HG03159 (cell line): ENCODE data around the gene SMIM13.

Source experiments
- ATAC-seq: cut with Tn5 transposase; IDR thresholded peaks from one replicate; pipeline ENCODE4 v1.9.1; 2021; ENCODE audit warnings: mild to moderate bottlenecking, moderate library complexity; ENCODE audit not compliant: unreplicated experiment

Gene SMIM13

DNA sequence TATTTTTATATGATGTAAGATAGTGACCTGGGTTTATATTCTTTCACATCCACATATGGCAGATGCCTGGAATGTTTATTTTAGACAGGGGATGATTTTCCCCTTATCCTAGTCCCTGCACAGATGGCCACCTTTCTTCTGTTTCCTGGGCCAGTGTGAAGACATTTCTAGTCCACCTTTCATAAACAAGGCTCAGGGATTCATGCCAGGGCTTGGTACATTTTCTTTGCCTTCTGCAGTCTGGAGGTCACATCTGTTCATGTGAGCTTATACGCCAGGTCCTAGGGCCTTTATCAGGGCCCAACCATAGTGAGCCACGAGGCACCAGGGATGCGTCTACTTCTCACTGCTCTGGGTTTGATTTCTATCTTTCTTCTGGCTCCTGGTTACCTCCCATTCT, 55.9 kb downstream of the SMIM13 start:
- no peak for ATAC-seq

DNA sequence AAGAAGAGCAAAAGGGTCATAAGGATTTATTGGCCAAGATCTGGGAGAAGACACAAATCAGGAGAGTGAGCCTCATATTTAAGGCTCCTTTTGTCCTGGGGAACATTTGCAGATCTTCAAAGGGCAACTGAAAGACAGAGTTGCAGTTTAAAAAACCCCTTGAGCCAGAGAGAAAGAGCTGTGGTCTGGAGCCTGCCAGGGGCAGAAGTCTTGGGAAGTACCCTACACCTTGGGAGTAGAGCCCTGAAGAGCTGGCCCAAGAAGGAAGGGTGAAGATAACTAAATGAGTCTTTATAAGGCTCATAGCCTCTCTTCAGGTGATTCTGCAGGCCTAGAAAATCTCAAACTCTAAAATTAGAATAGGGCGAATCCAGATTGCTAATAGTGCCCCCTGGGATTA, 57.9 kb downstream of the SMIM13 start:
- no peak for ATAC-seq

DNA sequence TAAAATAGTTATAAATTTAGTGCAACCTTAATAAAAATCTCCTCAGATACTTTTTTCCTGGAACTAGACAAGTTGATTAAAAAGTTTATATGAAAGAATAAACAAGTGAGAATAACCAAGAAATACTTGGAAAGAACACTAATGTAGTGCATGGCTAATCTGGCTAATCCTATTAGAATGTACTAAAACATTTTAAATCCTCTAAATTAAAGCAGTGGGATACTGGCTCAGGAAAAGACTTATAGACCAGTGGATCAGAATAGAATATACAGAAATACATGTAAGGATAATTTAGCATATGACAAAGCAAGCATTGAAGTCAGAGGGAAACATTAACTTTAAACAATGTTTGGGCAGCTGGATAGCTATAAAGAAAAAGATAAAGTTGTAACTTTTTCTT, 58.9 kb downstream of the SMIM13 start:
- no peak for ATAC-seq

DNA sequence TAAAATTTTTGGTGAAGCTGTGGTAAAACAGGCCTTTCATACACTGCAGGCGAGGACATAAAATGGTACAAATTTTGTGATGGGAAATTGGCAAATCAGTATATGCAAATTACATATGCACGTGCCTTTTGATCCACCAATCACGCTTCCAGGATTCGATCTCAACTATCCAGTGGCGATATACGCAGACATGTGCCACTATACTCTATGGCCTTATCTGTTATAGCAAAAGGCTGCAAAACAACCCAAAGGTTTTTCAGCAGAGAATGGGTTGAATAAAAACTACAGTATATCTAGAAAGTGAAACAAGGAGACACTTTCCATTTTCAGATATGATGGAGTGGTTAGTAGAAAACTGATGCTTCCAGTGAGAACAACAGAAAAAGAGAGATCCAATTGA, 59.8 kb downstream of the SMIM13 start:
- ATAC-seq: no peak

DNA sequence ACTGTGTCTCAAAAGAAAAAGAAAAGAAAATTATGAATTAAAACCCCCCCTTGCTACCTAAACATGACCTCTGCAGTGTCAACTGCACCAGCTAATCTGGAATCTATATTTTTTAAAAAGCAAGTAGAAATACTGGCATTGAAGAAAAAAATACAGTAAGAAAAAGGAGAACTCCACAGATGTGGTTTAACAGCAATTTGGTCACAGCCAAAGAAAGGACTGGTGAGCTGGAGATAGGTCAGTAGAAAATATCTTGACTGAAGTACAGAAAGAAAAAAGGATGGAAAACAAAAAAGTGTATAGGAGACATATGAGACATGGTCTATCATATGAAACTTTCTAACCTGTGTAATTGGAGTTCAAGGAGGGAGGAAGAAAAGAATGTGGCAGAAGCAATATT, 62.0 kb downstream of the SMIM13 start:
- ATAC-seq: no peak

DNA sequence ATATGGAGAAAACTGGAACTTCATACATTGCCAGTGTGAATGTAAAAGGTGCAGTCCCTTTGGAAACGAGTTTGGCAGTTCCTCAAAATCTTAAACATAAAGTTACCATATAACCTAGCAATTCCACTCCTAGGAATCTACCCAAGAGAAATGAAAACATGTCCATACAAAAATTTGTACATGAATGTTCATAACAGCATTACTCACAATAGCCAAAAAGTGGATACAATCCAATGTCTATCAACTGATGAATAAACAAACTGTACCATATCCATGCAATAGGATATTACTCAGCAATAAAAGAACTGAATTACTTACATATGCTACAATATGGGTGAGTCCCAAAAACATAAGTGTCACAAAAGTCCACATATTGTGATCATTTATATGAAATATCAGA, 66.6 kb downstream of the SMIM13 start:
- ATAC-seq: no peak

DNA sequence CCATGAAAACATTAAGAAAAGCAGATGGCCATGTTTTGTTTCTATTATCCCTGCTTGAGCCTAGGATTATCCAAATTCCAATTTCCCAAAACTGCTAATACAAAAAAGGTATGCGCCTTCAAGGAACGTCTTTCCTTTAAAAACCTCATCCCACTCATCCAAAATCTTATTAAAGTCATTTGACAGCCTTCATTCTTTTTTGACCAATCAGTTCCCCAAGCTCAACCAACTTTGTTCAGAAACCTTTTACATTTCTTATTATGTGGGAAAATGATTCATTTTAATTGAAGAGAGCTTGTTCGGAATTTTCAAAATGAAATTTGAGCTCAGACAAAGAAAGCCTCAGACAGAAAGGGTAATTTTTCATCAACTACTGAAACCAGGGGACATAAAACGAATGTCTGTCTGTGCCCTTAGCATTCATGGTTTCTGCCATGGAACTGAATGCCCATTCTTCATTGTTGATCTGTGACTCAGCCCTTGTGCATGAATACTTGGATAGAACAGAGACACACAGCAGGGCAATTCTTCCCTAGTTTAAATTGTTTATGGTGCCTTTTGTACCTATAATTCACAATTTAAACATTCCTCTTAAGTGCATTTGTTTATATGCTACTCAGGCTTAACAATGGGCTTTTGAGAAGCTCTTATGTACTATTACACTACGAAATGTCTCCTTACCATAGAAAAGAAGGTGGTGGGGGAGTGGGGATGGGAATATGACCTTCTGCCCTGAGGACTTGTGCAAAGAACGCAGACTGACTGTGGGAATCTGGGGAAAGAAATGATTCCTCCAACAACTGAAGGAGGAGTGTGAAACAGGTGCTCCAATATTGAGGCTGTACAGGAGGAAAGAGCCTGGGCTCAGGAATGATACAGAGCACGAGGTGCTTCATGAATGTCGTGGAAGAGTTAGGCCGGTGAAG, 67.7 kb downstream of the SMIM13 start:
- no peak for ATAC-seq

DNA sequence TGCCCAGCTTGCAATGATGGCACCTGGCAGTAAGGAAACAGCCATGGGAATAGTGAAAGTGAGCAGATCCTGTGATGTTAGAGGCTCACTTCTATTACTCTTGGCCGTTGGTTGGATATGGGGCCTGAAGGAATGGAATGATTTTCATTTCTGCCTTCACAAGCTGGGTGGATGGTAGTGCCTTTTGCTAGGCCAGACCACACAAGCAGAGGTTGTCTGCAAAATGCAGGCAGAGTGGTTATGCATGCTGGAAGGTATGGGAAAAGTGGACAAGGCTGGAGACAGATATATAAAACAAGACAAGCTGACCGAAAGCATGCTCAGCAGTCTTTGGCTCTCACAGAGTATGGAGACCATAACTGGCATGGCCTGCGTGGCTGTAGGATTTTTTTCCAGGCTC, 68.6 kb downstream of the SMIM13 start:
- no peak for ATAC-seq

DNA sequence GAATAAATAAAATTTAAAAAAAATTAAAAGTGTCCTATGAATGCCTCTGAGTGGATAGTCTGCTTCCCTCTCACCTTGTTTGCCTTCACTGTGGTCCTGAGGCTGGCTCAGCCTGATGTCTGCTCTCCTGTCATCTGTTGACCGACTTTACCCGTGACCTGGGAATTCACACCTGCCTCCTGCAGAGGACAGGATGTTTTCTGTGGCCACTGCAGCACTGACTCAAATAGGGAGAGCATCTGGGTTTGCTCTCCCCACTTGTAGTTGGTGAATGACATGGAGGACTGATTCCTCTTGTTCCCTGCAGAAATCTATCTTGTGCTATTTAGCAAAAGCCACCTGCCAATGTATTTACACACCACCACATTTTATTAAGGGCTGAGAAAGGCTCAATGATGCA, 70.3 kb downstream of the SMIM13 start:
- no peak for ATAC-seq

DNA sequence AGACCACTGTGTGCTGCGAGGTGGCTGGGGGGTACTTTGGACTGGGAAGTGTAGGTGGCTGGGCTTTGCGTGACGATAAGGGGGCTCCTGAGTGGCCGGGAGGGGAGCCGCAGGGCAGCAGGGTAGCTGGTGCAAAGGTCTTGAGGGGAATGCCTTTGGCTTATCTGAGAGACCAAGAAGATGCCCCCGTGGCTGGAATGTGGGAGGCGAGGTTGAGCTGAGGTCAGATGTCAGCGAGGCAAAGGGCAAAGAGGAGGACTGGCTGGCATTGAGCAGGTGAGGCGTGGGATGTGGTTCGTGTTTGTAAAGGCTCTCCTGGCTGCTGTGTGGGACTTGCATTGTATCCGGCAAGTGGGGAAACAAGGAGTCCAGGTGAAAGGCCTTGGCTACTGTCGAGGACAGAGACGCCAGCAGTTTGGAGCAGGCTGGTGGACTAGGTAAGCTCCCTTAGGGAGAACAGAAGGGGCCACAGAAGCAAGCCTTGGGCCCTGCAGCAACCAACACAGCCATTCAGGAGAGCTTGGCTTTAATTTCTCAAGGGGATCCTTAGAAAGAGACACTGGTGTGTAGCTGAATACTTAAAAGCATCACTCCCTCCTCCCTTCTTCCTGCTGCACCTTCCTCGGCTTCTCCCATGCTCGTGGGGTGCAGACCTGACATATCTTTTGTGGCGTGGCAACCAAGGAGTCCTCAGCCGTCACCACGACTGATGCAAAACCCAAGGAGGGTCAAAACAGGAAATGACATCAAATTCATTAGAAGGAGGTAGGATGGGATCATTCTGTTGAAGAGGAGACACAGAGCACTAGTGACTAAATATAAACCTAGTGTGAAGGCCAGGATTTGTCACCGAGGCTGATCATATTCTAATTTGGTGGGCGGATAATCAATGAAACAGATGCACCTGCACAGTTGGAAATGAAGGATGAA, 71.3 kb downstream of the SMIM13 start:
- ATAC-seq: no peak

DNA sequence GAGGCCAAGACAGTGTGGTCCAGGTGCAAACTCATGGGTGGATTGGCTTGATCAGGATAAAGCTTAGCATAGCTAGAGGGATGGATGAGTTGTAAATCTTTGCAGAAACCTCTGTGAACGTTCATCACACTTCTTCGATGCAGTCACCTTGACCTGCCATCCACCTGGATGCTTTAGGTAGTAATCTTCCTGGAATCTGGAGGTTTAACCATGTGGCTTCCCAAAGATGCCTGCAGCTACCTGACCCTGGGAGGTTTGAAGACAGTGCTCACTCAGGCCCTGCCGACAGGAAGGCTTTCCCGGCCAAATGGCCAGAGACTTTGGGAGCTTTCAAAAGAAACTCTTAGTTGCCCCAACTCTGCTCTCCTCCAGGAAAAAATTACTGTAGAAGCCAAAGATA, 73.3 kb downstream of the SMIM13 start:
- no peak for ATAC-seq

DNA sequence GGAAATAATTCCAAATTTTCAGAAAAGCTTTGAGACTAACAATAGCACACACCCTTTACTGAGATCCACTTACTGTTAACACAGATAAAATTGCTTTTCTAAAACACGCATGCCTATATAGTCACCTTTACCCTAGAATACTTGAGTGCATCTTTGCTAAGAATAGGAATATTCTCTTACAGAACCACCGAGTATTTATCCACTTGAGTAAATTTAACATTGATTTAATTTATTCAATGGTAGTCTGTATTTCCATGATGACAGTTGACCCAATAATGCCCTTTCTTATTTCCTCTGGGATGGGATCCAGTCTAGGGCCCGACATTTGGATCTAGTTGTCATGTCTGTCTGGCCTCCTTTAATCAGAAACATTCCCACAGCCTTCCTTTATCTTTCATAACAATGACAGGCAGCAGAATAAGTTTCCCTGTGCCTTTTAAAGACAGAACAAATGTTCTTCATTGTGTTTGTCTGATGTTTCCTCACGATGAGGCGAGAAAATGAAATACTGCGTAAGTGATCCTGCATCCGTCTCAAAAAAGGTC, 74.5 kb downstream of the SMIM13 start:
- no peak for ATAC-seq

DNA sequence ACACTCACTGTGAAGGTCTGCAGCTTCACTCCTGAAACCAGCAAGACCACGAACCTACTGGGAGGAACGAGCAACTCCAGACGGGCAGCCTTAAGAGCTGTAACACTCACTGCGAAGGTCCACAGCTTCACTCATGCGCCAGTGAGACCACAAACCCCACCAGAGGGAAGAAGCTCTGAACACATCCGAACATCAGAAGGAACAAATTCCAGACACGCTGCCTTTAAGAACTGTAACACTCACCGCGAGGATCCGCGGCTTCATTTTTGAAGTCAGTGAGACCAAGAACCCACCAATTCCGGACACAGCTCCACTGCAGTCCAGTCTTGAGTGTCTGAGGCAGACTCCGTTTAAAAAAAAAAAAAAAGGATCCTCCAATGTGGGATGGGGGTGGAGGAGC, 78.3 kb downstream of the SMIM13 start:
- no peak for ATAC-seq

DNA sequence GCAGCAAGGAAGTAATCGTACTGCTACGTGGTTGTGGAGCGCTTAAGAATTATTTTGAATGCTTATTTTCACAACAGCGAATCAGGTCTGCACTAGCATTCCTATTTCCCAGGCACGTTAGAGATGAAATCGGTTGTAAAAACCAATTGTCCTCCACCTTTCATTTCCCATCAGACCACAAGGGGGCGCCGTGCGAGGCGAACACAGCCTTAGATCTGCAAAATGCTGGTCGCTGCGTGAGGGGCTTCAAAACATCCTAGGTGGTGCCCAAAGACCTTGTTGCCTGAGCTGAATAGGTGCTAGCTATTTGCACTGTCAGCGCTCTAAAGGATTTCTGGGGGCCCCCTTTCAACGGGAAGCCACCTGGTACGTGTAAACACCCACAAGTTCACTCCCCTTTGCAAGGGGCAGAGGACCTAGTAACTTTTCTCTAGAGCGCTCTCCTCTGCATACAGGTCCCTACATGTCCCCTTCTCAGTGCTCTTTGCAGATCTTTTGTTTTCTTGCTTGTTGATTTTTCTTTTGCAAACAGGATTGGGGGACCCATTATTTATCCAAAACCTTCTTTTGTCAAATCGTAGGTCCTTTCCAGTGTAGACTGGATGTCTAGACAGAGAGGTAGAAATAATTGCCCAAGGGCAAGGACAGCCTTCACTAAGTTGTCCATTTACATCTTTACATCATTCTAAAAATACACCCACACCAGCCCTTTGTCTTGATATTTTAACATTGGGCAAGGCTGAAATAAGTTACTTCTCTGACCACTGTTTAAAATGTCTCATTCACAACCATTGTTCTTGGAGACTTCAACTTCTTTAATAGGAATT, 79.1 kb downstream of the SMIM13 start:
- no peak for ATAC-seq

DNA sequence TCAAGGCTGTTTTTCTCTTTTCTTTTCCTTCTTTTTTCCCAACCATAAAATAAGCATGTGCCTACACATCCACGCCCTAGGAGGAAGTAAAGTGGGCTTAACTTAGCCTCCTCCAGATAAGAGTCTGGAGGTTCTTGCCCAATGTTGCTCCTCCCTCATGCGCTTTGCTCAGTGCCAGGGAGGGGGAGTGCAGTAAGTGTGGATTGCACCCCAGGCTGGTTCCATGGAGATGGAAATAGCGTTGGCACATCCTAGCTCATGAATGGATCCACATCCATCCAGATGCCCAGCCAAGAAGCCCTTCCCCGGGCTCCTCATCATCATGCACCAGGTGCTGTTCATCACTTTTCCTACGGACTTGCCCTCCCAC, 80.6 kb downstream of the SMIM13 start:
- ATAC-seq: no peak

DNA sequence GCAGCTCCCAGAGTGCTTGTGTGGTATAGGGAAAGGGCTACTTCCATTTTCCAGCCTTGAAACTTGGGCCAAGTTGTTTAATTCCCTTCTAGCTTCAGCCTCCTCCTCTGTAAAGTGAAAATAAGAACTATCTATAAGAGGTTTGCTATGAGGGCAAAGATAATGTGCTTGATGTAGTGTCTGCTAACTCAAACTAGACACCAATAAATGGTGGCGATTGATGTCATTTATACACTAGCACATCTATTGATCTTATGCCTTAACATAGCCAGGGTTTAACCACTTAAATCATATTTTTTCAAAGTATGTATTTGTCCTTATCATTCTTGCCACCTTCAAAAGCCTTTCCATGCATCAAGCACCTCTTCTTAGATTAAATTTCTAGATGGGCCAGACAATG, 83.6 kb downstream of the SMIM13 start:
- no peak for ATAC-seq

DNA sequence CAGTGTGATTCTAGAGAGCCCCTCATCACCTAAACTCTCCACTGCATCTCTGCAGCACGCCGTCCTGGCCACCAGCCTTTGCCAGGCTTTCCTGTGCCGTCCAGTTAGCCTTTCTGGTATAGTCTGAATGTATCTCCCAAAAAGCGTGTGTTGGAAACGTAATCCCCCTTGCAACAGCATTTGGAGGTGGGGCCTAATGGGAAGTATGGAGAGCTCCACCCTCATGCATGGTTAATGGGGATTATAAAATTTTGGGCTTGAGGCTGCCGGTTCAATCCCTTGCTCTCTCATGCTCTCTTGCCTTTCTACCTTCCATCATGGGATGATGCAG, 85.4 kb downstream of the SMIM13 start:
- no peak for ATAC-seq

DNA sequence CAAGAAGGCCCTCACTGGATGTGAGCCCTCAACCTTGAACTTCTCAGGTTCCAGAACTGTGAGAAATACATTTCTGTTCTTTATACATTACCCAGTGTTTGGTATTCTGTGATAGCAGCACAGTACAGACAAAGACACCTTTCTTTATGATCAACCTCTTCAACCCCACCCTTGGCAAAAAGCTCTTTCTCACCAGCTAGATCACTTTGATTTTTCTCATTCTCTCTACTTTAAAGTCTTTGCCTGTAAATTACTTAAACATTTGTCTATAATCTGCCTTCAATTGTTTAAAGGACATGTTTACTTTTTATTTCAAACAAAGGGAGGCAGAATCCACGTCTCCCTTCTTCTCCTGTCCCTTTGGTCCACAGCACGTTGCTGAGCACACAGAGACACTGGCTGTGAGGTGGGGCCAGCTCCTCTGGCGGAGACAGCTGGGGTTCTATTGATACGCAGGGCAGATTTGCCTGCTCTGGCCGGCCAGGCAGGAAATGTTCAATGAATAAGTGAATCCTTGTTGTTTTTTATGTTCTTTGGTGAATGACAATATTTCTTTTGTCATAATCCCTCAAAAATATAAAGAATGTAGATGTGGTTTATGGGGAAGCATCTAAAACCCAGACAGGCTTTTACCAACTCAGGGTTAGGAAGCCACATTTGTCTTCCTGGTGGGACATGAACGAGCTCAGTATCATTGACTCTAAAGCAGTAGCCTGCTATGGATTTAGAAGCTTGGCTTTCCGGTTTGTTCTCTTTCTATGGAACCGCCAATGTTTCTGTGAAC, 86.0 kb downstream of the SMIM13 start:
- ATAC-seq: no peak

DNA sequence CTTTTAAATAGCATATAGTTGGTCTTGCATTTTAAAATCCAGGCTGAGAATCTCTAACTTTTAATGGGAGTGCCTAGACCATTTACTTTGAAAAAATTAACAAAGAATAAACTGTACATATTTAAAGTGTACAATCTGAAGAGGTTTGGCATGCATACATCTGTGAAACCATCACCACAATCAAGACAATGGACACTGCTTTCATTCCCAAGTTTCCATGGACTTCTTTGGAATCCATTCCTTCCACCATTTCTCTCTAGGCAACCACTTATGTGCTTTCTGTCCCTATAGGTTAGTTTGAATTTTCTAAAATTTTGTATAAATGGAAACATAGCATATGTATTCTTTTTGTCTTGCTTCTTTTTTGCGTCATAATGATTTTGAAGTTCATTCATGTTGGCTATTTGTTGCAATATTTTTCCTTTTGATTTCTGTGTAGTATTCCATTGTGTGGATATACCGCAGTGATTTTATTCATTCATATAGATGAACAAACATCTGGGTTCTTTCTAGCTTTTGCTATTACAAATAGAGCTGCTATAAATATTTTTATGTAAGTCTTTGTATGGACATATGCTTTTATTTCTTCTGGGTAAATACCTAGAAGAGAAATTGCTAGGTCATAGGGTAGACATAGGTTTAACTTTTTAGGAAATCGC, 88.0 kb downstream of the SMIM13 start:
- ATAC-seq: no peak
